HEK293T (cell line): ENCODE results near the gene RSF1.

Experiments used
- ARNT ChIP-seq: fragments of 450-650 bp; IDR thresholded peaks from 2 replicates; pipeline ENCODE4 v1.6.1; 2017; ENCODE audit warnings: mild to moderate bottlenecking
- BHLHE40 ChIP-seq: fragments of 450-650 bp; IDR thresholded peaks from 2 replicates; pipeline ENCODE4 v1.6.1; 2016; ENCODE audit warnings: mild to moderate bottlenecking, moderate library complexity, borderline replicate concordance
- ELF4 ChIP-seq: fragments of 450-650 bp; IDR thresholded peaks from 2 replicates; pipeline ENCODE4 v1.6.1; 2017; ENCODE audit warnings: antibody characterized with exemption
- FOXM1 ChIP-seq: fragments of 450-650 bp; IDR thresholded peaks from 2 replicates; pipeline ENCODE4 v1.6.1; 2017; ENCODE audit warnings: mild to moderate bottlenecking, borderline replicate concordance
- HDGF ChIP-seq: fragments of 450-650 bp; IDR thresholded peaks from 2 replicates; pipeline ENCODE4 v1.6.1; 2017; ENCODE audit warnings: antibody characterized with exemption, borderline replicate concordance
- L3MBTL2 ChIP-seq: fragments of 450-650 bp; conservative IDR thresholded peaks from 2 replicates; pipeline ENCODE4 v1.6.1; 2016; ENCODE audit warnings: mild to moderate bottlenecking
- LEF1 ChIP-seq: fragments of 450-650 bp; IDR thresholded peaks from 2 replicates; pipeline ENCODE4 v1.6.1; 2017; ENCODE audit warnings: mild to moderate bottlenecking, borderline replicate concordance
- NFRKB ChIP-seq: fragments of 450-650 bp; IDR thresholded peaks from 2 replicates; pipeline ENCODE4 v1.6.1; 2016; ENCODE audit warnings: mild to moderate bottlenecking, moderate library complexity
- SP1 ChIP-seq: fragments of 450-650 bp; IDR thresholded peaks from 2 replicates; pipeline ENCODE4 v1.6.1; 2017
- SUZ12 ChIP-seq: fragments of 450-650 bp; IDR thresholded peaks from 2 replicates; pipeline ENCODE4 v1.6.1; 2016; ENCODE audit warnings: mild to moderate bottlenecking
- TARDBP ChIP-seq: fragments of 450-650 bp; IDR thresholded peaks from 2 replicates; pipeline ENCODE4 v1.6.1; 2016

- no peak for TF ChIP-seq NFRKB
- no peak for TF ChIP-seq BHLHE40
- no peak for TF ChIP-seq ARNT
- no peak for TF ChIP-seq FOXM1
- TF ChIP-seq TARDBP = no peak
- no peak for TF ChIP-seq SP1
- TF ChIP-seq ELF4 = no peak
- TF ChIP-seq SUZ12 = no peak
- TF ChIP-seq LEF1 = no peak
- no peak for TF ChIP-seq L3MBTL2
- TF ChIP-seq HDGF = no peak
Measured at GRCh38 chr11:77784572-77784971, 36.0 kb downstream of the RSF1 start.
